Measurements from ENCODE around the gene CTNNA2.

DNA sequence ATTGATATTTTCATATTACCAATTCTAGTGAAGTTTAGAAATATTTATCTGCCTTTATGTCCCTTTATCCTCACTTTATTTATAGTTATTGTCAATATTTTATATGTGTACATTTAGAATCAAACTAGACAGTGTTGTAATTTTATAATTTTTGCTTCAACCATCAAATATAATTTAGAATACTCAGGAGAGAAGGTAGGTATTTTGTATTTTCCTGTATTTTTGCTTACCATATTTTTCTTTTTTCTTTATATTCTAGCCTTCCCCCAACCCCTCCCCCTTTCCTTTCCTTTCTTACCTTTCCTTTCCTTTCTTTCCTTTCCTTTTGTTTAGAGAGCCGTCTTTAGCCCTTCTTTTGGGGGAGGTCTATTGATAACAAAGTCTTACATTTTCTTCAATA is 651.5 kb downstream of the CTNNA2 start:
- no peak for TF ChIP-seq POLR2A (IDR thresholded peaks at IDR 0.05; ENCODE audit: control extremely low read depth in 1 of 2, low read depth in 2 of 2, low read length in 2 of 2)
- TF ChIP-seq, protein P1, sequence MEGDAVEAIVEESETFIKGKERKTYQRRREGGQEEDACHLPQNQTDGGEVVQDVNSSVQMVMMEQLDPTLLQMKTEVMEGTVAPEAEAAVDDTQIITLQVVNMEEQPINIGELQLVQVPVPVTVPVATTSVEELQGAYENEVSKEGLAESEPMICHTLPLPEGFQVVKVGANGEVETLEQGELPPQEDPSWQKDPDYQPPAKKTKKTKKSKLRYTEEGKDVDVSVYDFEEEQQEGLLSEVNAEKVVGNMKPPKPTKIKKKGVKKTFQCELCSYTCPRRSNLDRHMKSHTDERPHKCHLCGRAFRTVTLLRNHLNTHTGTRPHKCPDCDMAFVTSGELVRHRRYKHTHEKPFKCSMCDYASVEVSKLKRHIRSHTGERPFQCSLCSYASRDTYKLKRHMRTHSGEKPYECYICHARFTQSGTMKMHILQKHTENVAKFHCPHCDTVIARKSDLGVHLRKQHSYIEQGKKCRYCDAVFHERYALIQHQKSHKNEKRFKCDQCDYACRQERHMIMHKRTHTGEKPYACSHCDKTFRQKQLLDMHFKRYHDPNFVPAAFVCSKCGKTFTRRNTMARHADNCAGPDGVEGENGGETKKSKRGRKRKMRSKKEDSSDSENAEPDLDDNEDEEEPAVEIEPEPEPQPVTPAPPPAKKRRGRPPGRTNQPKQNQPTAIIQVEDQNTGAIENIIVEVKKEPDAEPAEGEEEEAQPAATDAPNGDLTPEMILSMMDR (IDR thresholded peaks at IDR 0.05; ENCODE audit: control extremely low read depth in 1 of 3, insufficient read depth in 1 of 3, low read depth in 1 of 3, low read length in 3 of 3), result no peak
- TF ChIP-seq, protein P2, sequence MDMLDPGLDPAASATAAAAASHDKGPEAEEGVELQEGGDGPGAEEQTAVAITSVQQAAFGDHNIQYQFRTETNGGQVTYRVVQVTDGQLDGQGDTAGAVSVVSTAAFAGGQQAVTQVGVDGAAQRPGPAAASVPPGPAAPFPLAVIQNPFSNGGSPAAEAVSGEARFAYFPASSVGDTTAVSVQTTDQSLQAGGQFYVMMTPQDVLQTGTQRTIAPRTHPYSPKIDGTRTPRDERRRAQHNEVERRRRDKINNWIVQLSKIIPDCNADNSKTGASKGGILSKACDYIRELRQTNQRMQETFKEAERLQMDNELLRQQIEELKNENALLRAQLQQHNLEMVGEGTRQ (IDR thresholded peaks at IDR 0.05; ENCODE audit: low read length), result no peak
- TF ChIP-seq EZH2 (IDR thresholded peaks at IDR 0.05; ENCODE audit: low read depth, low read length, severe bottlenecking), result no peak
- no peak for TF ChIP-seq TAF1 (IDR thresholded peaks at IDR 0.05; ENCODE audit: low read depth, low read length)

All from H1 (cell line).